Sigmoid colon (tissue), 4 donors: ENCODE results near the gene FAR2.

Experiments
- CTCF ChIP-seq, 4 experiments: fragments of 450-650 bp in 3 of 4; fragments of 200-600 bp in 1 of 4; IDR thresholded peaks; one replicate each; pipeline ENCODE4 v1.5.1; 2016 to 2019; ENCODE audit warnings: antibody characterized with exemption in 4 of 4, mild to moderate bottlenecking in 3 of 4, moderate library complexity in 2 of 4
- EP300 ChIP-seq, 4 donors: sonication (generic); formaldehyde crosslinking; IDR thresholded peaks; one replicate each; pipeline ENCODE4 v1.6.1; 2017; ENCODE audit warnings: antibody characterized with exemption in 4 of 4
- POLR2A ChIP-seq, 2 donors: fragments of 450-650 bp; IDR thresholded peaks; one replicate each; pipeline ENCODE4 v1.6.1; 2016; ENCODE audit warnings: antibody characterized with exemption in 2 of 2, mild to moderate bottlenecking in 2 of 2, moderate library complexity in 2 of 2

- TF ChIP-seq EP300 (IDR thresholded peaks at IDR 0.05) (no peak), POLR2A (IDR thresholded peaks at IDR 0.05) (no peak), CTCF (IDR thresholded peaks at IDR 0.05) (no peak)
Measured at GRCh38 chr12:29164477-29165393, 15.7 kb downstream of the FAR2 start.
